Activated T-helper 1 cell treated with anti-CD3 and anti-CD28 coated beads, Interleukin-12 subunit alpha, Interleukin-12 subunit beta, Interleukin-2, Interleukin-4 antibody, amounts not matched to agents 30 ng/mL and 10 ng/mL and 1 ng/mL, durations not matched to agents 14 hours and 24 hours and 36 hours (primary cell): ENCODE results near the gene TMEM98. TPM values are rescaled to one million over a fixed set of nuclear protein-coding genes. Genes with fewer than 3 reads are reported as not detected.
"Not testable (repeated sequence)": the region's sequence is repeated elsewhere in the genome, so short reads cannot be mapped to it uniquely, and the experiment has no call there.

Experiments used
- DNase-seq: peaks from one replicate; pipeline ENCODE4 v3.0.0; 2021; ENCODE audit warnings: low spot score
- H3K27ac Mint-ChIP-seq: one replicate; pipeline ENCODE4 v1.8.0; 2021; ENCODE audit warnings: mild to moderate bottlenecking, mixed read lengths
- H3K27me3 Mint-ChIP-seq: one replicate; pipeline ENCODE4 v1.8.0; 2022; ENCODE audit warnings: mild to moderate bottlenecking, moderate library complexity, mixed read lengths; ENCODE audit not compliant: insufficient read depth
- H3K36me3 Mint-ChIP-seq: one replicate; pipeline ENCODE4 v1.8.0; 2021; ENCODE audit warnings: low read depth, mixed read lengths
- H3K4me1 Mint-ChIP-seq: one replicate; pipeline ENCODE4 v1.8.0; 2021; ENCODE audit warnings: low read depth, mixed read lengths
- H3K4me3 Mint-ChIP-seq: one replicate; pipeline ENCODE4 v1.8.0; 2021; ENCODE audit warnings: mild to moderate bottlenecking, moderate library complexity, mixed read lengths
- H3K9me3 Mint-ChIP-seq: one replicate; pipeline ENCODE4 v1.8.0; 2021; ENCODE audit warnings: mixed read lengths
- intact Hi-C: fragments of 100-400 bp; cut with micrococcal nuclease; formaldehyde crosslinking; loops from one replicate; pipeline ENCODE4 v1.15.1; 2024
- total RNA-seq: library from RNA; stranded (reverse); gene quantifications from 2 replicates; pipeline ENCODE4 v1.2.3, GENCODE V29; 2022

TMEM98 gene
- total RNA-seq, 1 donor from 2014 or later = 0.57 TPM

DNA sequence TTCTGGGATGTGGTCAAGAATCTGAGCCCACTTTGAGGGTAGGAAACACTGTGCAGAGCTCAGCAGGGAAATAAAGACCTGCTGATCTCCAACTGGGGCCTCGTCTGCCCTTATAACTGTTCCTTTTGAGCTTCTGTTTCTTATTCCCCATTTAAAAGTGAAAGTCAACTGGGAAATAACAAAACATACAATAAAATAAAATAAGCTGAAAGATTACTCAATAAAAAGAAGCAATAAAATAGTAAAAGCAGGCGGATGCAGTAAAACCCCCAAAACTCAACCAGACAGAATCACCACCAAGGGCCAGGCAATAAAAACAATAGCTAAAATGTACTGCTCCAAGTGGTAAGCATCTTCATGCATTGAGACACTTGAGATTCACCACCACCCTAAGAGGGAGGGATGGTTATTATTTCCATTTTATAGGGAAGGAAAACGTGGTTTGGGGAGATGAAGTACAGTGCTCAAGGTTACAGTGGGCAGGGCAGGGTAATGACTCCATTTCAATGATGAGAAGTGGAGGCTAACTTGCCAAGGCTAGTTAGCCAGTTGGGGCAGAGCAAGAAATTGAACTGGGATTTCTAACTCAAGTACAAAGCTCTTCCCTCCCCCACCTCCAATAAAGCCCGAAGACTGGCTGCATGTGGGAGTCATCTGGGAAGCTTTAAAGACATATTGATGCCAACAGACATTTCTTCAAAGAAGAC lies 57.2 kb downstream of the TMEM98 start:
- DNase-seq = no peak
- intact Hi-C loops = no loop called here
- Mint-ChIP-seq H3K4me1 (no peaks in the 10 kb centered on the region), H3K4me3 (no peak overlapping the region), H3K27ac (no peak overlapping the region), H3K27me3 (no peaks in the 10 kb centered on the region), H3K36me3 (no peaks in the 10 kb centered on the region), H3K9me3 (peaks cover 18% of the 10 kb centered on the region)

DNA sequence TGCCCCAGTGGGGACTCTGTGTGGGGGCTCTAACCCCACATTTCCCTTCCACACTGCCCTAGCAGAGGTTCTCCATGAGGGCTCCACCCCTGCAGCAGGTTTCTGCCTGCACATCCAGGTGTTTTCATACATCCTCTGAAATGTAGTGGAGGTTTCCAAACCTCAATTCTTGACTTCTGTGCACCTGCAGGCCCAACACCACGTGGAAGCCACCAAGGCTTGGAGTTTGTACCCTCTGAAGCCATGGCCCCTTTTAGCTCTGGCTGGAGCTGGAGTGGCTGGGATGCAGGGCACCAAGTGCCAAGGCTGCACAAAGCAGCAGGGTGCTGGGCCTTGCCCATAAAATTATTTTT lies 59.5 kb downstream of the TMEM98 start:
- H3K9me3 Mint-ChIP-seq = peaks cover 11% of the 10 kb centered on the region

DNA sequence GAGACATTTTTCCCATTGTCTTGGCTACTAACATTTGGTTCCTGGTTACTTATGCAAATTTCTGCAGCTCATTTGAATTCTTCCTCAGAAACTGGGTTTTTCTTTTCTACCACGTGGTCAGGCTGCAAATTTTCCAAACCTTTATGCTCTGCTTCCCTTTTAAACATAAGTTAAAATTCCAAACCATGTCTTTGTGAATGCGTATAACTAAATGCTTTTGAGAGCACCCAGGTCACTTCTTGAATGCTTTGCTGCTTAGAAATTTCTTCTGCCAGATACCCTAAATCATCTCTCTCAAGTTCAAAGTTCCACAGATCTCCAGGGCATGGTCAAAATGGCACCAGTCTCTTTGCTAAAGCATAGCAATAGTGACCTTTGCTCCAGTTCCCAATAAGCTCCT lies 59.9 kb downstream of the TMEM98 start:
- not testable (repeated sequence) for H3K27ac Mint-ChIP-seq, H3K36me3 Mint-ChIP-seq, H3K9me3 Mint-ChIP-seq

More for the DNA sequence above, 59.5 kb downstream of the TMEM98 start:
- H3K4me3 Mint-ChIP-seq, intact Hi-C loops, H3K36me3 Mint-ChIP-seq, H3K4me1 Mint-ChIP-seq, DNase-seq, H3K27me3 Mint-ChIP-seq, H3K27ac Mint-ChIP-seq: not testable (repeated sequence)

DNA sequence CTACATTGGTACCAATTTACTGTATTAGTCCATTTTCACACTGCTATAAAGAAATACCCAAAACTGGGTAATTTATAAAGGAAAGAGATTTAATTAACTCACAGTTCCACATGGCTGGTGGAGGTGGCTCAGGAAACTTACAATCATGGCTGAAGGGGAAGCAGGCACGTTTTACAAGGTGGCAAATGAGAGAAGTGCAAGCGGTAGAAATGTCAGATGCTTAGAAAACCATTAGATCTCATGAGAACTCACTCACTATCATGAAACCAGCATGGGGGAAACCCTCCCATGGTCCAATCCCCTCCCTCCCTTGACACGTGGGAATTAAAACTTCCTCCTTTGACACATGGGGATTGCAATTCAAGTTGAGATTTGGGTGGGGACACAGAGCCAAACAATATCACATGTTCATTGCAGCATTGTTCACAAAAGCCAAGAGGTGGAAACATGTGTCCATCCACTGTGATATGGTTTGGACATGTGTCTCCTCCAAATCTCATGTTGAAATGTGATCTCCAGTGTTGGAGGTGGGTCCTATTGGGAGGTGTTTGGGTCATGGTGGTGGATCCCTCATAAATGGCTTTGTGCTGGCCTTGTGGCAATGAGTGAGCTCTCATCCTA lies 60.6 kb downstream of the TMEM98 start:
- Mint-ChIP-seq H3K27me3 (peaks cover 1% of the 10 kb centered on the region), H3K4me1 (no peaks in the 10 kb centered on the region), H3K4me3 (no peak overlapping the region), H3K9me3 (peaks cover 8% of the 10 kb centered on the region), H3K36me3 (no peaks in the 10 kb centered on the region), H3K27ac (no peak overlapping the region)
- DNase-seq = no peak
- intact Hi-C loops = no loop called here

More for the DNA sequence above, 59.9 kb downstream of the TMEM98 start:
- DNase-seq, intact Hi-C loops, H3K4me1 Mint-ChIP-seq, H3K27me3 Mint-ChIP-seq, H3K4me3 Mint-ChIP-seq: not testable (repeated sequence)

DNA sequence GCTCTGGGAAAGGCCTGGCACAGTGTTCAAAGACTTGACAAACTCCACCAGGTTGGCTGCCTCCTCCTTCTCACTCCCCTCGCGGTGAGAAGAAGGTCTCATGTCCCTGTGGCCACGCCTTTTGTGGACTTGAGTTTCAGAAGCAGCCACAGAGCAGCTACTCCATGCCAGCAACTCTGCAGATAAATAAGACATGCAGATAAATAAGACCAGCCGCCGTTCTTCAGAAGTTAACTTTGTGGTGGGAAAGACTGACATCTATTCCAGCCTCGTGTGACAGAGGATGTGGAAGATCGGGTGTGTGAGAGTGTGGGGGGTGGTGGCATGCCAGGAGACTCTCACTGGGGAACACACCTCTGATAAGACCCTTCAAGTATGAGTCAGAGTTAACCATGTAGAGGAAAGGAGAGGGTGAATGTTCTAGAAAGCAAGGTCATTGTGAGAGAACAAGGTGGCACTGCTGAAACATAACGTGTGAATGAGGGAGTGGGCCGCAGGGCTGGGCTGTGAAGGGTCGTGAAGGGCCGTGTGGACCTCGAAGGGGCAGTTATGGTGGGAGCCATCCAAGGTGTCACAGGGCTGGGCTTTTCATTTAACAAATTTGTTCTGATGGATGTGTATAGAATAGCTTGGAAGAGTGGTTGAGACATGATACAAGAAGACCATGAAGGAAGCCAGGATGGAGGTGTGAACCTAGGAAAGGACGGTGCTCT lies 64.5 kb downstream of the TMEM98 start:
- H3K9me3 Mint-ChIP-seq = peaks cover 8% of the 10 kb centered on the region
- no peak for DNase-seq
- H3K27ac Mint-ChIP-seq = no peak overlapping the region
- H3K4me1 Mint-ChIP-seq = no peaks in the 10 kb centered on the region
- H3K27me3 Mint-ChIP-seq = peaks cover 3% of the 10 kb centered on the region
- H3K4me3 Mint-ChIP-seq = no peak overlapping the region
- intact Hi-C loops = no loop called here
- H3K36me3 Mint-ChIP-seq = no peaks in the 10 kb centered on the region

DNA sequence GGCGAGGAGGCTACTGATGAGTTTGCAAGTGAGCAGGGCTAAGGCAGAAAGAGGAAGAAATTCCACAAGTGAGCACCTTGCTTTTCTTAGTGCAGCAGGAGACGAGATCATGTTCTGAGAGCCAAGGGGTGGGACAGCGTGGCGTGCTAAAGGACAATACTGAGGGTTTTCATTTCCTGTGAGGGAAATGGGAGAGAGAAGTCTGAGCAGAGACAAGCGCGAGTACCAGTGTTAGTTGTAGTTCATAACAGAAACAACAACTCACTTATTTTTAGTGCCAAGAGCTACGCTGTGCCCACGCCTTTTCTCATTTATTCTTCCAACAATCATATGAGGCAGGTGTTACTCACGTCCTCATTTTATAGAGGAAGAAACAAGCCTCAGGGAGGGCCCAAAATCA lies 66.0 kb downstream of the TMEM98 start:
- peaks cover 6% of the 10 kb centered on the region for H3K27me3 Mint-ChIP-seq

More for the DNA sequence above, 66.0 kb downstream of the TMEM98 start:
- Mint-ChIP-seq H3K36me3 (no peaks in the 10 kb centered on the region), H3K4me1 (no peaks in the 10 kb centered on the region), H3K27ac (no peak overlapping the region), H3K9me3 (no peaks in the 10 kb centered on the region), H3K4me3 (no peak overlapping the region)
- intact Hi-C loops = no loop called here
- no peak for DNase-seq

Other genes starting within 250 kb of the TMEM98 start
- 12.1 and 13.2 TPM in 2 replicates for gene MYO1D, start 51.0 kb upstream of the TMEM98 start, total RNA-seq
- gene SPACA3, start 63.7 kb downstream of the TMEM98 start, total RNA-seq = not detected in 2 replicates